Measurements from ENCODE around the gene C2CD4D.
A peak's percentile ranks its signal among the peaks of the same experiment; 100 is the strongest.

The C2CD4D gene

GRCh38 chr1:151832318-151832980 is 7.2 kb downstream of the C2CD4D start:
- no peak for DNase-seq

GRCh38 chr1:151831605-151832004 is 8.0 kb downstream of the C2CD4D start, which contains the start of gene RORC:
Gene RORC, minus strand, starts transcription at chr1:151831802. Its CDS starts 38 bp downstream, at chr1:151831764.
- no peak for DNase-seq

GRCh38 chr1:151831256-151831591 is 8.4 kb downstream of the C2CD4D start:
- no peak for DNase-seq

GRCh38 chr1:151830055-151830454 is 9.6 kb downstream of the C2CD4D start:
- no peak for DNase-seq

- DNase-seq, result no peak
Measured at GRCh38 chr1:151829352-151830046, 10.1 kb downstream of the C2CD4D start.

GRCh38 chr1:151828921-151829320 is 10.7 kb downstream of the C2CD4D start:
- DNase-seq, result peak; percentile 50

- no peak for DNase-seq
Measured at GRCh38 chr1:151827853-151828252, 11.8 kb downstream of the C2CD4D start.

GRCh38 chr1:151825751-151826660 is 13.6 kb downstream of the C2CD4D start:
- no peak for DNase-seq

GRCh38 chr1:151825204-151825603 is 14.4 kb downstream of the C2CD4D start:
- DNase-seq, result no peak

GRCh38 chr1:151823175-151823574 is 16.4 kb downstream of the C2CD4D start:
- DNase-seq, result no peak

- DNase-seq, result no peak
Measured at GRCh38 chr1:151822404-151822803, 17.2 kb downstream of the C2CD4D start.

- DNase-seq, result peak; percentile 52
Measured at GRCh38 chr1:151820940-151821339, 18.7 kb downstream of the C2CD4D start.

- peak; percentile 21 for DNase-seq
Measured at GRCh38 chr1:151819976-151820623, 19.5 kb downstream of the C2CD4D start.

- peak; percentile 85 for DNase-seq
Measured at GRCh38 chr1:151819227-151819835, 20.3 kb downstream of the C2CD4D start.

GRCh38 chr1:151817353-151817730 is 22.3 kb downstream of the C2CD4D start:
- DNase-seq, result peak; percentile 71

GRCh38 chr1:151816548-151817352 is 22.9 kb downstream of the C2CD4D start:
- DNase-seq, result no peak

- DNase-seq, result no peak
Measured at GRCh38 chr1:151815716-151816327, 23.8 kb downstream of the C2CD4D start.

- DNase-seq, result no peak
Measured at GRCh38 chr1:151814971-151815545, 24.6 kb downstream of the C2CD4D start.

- DNase-seq, result no peak
Measured at GRCh38 chr1:151814426-151814825, 25.2 kb downstream of the C2CD4D start.

GRCh38 chr1:151813271-151813977 is 26.2 kb downstream of the C2CD4D start:
- DNase-seq, result no peak

Data from MV-4-11 (cell line).